Thyroid gland (tissue), 4 donors: ENCODE data around the gene SLC2A5. TPM values are rescaled to one million over a fixed set of nuclear protein-coding genes. Genes with fewer than 3 reads are reported as not detected.
A peak's percentile ranks its signal among the peaks of the same experiment; 100 is the strongest.

Experiments
- DNase-seq, 2 donors: peaks; one replicate each; pipeline ENCODE4 v3.0.0-alpha.2; 2019
- H3K27ac ChIP-seq, 3 donors: fragments of 200-600 bp; sonication (generic); 1 replicate in 2 of 3; 2 replicates in 1 of 3; pipeline ENCODE4 v1.5.1; 2016 to 2019; ENCODE audit warnings: mild to moderate bottlenecking in 1 of 3, moderate library complexity in 1 of 3
- H3K27me3 ChIP-seq: fragments of 200-600 bp; sonication (generic); one replicate; pipeline ENCODE4 v1.5.1; 2019
- H3K36me3 ChIP-seq, 2 donors: fragments of 200-600 bp; sonication (generic); one replicate each; pipeline ENCODE4 v1.5.1; 2016 to 2019
- H3K4me1 ChIP-seq, 2 donors: fragments of 200-600 bp; sonication (generic); one replicate each; pipeline ENCODE4 v1.5.1; 2017 to 2019
- H3K4me3 ChIP-seq, 3 donors: fragments of 200-600 bp; sonication (generic); replicated peaks in 1 of 3; 1 replicate in 2 of 3; 2 replicates in 1 of 3; pipeline ENCODE4 v1.5.1; 2016; ENCODE audit warnings: mild to moderate bottlenecking in 1 of 3
- H3K9me3 ChIP-seq: fragments of 200-600 bp; sonication (generic); one replicate; pipeline ENCODE4 v1.5.1; 2017
- POLR2A ChIP-seq, 2 donors: fragments of 450-650 bp; IDR thresholded peaks; one replicate each; pipeline ENCODE4 v1.6.1; 2017; ENCODE audit warnings: antibody characterized with exemption in 2 of 2, mild to moderate bottlenecking in 2 of 2, moderate library complexity in 1 of 2
- WGBS, 2 donors: methylation state at CpG; one replicate each; pipeline ENCODE4 v1.1.5; 2017; 5-methylcytosine and 5-hydroxymethylcytosine counted together
- intact Hi-C: fragments of 100-400 bp; cut with DNase I; formaldehyde crosslinking; loops from one replicate; pipeline ENCODE4 v1.15.1; 2023
- total RNA-seq, 4 donors: library from RNA; depleted of rRNA; stranded (reverse); fragments of >200 nt; gene quantifications; one replicate each; pipeline ENCODE4 v1.2.3, GENCODE V29; 2016
- TF ChIP-seq, protein P1 (sequence below), 6 experiments: fragments of 200-600 bp in 3 of 6; fragments of 450-650 bp in 3 of 6; sonication (generic) in 3 of 6; IDR thresholded peaks; one replicate each; pipeline ENCODE4 v1.5.1; 2016 to 2019; ENCODE audit warnings: antibody characterized with exemption in 6 of 6, mild to moderate bottlenecking in 2 of 6, inconsistent platforms in 1 of 6, moderate library complexity in 1 of 6

The SLC2A5 gene
- total RNA-seq, 4 donors from 2014 or later = 0.73 to 1.1 (median 0.88) TPM

DNA sequence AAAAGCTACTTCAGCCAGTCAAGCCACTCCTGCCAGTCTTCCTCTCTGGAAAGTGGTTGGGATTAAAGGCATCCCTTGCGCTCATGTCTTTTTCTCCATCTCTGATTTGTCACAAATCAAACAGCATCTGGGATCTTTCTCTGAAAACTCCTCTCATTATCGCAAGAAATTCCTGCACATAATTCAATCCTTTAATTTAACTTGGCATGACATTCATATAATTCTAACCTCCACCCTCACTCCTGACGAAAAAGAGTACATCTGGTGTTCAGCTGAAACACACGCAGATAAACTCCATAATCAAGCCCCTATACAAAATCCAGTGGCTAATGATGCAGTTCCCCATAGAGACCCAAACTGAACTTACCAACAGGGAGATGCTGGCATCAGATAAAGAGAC lies 19.4 kb upstream of the SLC2A5 start:
- Histone ChIP-seq H3K4me1 (peaks cover 0 to 20% of the 10 kb centered on the region in 2 donors), H3K27me3 (no peaks in the 10 kb centered on the region), H3K4me3 (no peak overlapping the region), H3K27ac (no peak overlapping the region), H3K9me3 (no peaks in the 10 kb centered on the region), H3K36me3 (no peaks in the 10 kb centered on the region)
- no peak for TF ChIP-seq POLR2A (IDR thresholded peaks at IDR 0.05)
- TF ChIP-seq, protein P1, sequence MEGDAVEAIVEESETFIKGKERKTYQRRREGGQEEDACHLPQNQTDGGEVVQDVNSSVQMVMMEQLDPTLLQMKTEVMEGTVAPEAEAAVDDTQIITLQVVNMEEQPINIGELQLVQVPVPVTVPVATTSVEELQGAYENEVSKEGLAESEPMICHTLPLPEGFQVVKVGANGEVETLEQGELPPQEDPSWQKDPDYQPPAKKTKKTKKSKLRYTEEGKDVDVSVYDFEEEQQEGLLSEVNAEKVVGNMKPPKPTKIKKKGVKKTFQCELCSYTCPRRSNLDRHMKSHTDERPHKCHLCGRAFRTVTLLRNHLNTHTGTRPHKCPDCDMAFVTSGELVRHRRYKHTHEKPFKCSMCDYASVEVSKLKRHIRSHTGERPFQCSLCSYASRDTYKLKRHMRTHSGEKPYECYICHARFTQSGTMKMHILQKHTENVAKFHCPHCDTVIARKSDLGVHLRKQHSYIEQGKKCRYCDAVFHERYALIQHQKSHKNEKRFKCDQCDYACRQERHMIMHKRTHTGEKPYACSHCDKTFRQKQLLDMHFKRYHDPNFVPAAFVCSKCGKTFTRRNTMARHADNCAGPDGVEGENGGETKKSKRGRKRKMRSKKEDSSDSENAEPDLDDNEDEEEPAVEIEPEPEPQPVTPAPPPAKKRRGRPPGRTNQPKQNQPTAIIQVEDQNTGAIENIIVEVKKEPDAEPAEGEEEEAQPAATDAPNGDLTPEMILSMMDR (IDR thresholded peaks at IDR 0.05) = no peak
- no peak for DNase-seq
- WGBS, 2 donors = 89 to 92% methylated on average over 4 of the region's 4 CpGs
- intact Hi-C loops = no loop called here

DNA sequence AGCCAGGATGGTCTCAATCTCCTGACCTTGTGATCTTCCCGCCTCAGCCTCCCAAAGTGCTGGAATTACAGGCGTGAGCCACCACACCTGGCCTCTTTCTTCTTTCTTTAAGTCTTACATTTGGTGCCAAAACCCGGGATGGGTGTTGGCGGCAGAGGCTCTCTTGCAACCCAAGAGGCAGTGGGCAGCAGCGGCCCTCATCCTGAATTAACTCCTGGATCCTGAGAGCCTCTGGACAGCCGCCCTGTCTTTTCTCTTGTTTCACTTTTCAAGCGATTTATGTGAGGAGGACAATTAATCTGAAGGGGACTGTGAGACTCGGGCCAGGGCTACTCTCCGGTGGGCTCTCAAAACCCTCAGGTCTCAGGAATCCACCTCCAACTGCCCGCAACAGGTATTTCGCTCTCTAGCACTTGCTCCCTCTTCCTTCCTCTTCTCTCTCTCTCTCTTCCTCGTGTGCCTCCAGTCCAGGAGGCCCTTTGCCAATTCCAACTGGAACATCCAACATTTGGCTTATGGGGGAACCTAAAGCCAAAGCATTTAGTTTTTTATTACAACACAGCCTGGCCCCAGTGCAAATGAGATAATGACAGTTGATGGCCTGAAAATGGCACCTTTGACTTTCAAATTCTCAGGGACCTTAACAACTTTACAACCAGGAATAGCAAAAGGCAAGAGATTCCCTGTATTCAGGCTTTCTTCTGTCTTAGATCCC lies 18.1 kb upstream of the SLC2A5 start:
- peaks cover 0 to 20% of the 10 kb centered on the region in 2 donors for H3K4me1 ChIP-seq
- no peak for DNase-seq
- no peaks in the 10 kb centered on the region for H3K36me3 ChIP-seq
- H3K9me3 ChIP-seq = no peaks in the 10 kb centered on the region
- H3K27me3 ChIP-seq = no peaks in the 10 kb centered on the region
- no peak overlapping the region for H3K4me3 ChIP-seq
- no peak for TF ChIP-seq POLR2A (IDR thresholded peaks at IDR 0.05)
- TF ChIP-seq, protein P1 (IDR thresholded peaks at IDR 0.05) = no peak
- intact Hi-C loops = no loop called here
- no peak overlapping the region for H3K27ac ChIP-seq
- WGBS, 2 donors = 84 to 94% methylated on average over 12 of the region's 12 CpGs

DNA sequence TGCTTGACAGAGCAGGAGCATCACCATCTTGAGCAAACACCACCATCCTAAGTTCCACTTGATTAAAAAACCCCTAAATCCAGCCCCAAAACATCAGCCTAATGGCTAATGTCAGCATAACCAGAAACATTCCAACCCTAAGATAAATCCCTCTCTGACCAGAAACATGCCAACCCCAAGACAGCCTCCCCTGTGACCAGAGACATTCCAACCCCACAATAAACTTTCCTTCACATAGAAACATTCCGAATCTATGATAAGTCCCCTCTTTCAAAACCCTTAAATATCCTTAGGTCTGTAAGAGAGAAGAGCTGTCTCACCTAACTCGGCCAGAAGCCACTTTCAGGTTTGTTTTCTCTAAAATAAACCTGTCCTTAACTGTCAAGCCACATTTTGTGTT lies 17.4 kb upstream of the SLC2A5 start:
- 72 to 92% methylated on average over 2 of the region's 2 CpGs for WGBS, 2 donors
- Histone ChIP-seq H3K27me3 (no peaks in the 10 kb centered on the region), H3K27ac (no peak overlapping the region), H3K4me1 (peaks cover 0 to 20% of the 10 kb centered on the region in 2 donors), H3K4me3 (no peak overlapping the region), H3K36me3 (no peaks in the 10 kb centered on the region), H3K9me3 (no peaks in the 10 kb centered on the region)
- no peak for DNase-seq
- no peak for TF ChIP-seq POLR2A (IDR thresholded peaks at IDR 0.05)
- TF ChIP-seq, protein P1 (IDR thresholded peaks at IDR 0.05) = no peak
- intact Hi-C loops = no loop called here

DNA sequence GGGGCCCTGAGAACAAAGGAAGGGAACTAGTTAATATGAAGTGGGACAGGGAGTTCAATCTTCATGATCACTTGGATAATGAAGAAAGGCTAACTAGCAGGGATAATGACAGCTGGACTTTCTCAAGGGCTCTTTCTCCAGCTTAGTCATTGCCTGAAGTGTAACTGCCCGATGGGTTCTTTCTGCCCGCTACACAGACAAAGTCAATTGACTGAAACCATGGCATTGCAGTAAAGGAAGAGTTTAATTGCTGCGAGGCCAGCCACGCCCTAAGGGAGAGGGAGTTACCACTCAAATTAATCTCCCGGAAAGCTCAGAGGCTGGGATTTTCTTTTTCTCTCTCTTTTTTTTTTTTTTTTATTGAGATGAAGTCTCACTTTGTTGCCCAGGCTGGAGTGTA lies 16.6 kb upstream of the SLC2A5 start:
- H3K27me3 ChIP-seq = no peaks in the 10 kb centered on the region
- no peak overlapping the region for H3K27ac ChIP-seq
- no peak overlapping the region for H3K4me3 ChIP-seq
- no peaks in the 10 kb centered on the region for H3K9me3 ChIP-seq
- intact Hi-C loops = no loop called here
- peak; percentile 12 to 28 for DNase-seq
- H3K4me1 ChIP-seq = peaks cover 0 to 20% of the 10 kb centered on the region in 2 donors
- WGBS, 2 donors = 51 to 52% methylated on average over 5 of the region's 5 CpGs
- TF ChIP-seq POLR2A (IDR thresholded peaks at IDR 0.05) = no peak
- TF ChIP-seq, protein P1 (IDR thresholded peaks at IDR 0.05) = no peak
- no peaks in the 10 kb centered on the region for H3K36me3 ChIP-seq

DNA sequence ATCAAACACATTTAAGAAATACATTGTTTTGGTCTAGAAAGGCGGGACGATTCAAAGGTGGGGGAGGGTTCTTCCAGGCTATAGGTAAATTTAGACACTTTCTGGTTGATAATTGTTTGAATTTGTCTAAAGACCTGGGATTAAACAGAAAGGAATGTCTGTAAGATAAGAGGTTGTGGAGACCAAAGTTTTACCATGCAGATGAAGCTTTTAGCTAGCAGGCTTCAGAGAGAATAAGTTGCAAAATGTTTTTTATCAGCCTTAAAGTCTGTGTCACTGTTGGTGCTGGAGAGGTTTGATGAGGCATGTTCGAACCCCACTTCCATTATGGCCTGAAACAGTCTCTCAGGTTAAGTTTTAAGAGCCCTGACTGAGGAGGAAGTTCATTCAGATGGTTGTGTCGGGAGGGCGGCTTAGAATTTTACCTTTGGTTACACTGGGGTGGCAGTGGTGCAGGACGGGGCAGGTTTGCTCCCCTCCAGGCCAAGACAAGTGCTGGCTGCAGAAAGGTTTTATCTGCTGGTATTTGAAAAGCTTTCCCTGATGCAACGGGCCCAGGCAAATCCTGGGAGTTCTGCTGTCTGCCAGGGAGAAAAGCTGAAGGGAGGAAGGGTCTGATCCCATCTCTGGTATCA lies 16.0 kb upstream of the SLC2A5 start:
- no peak for TF ChIP-seq POLR2A (IDR thresholded peaks at IDR 0.05)
- TF ChIP-seq, protein P1 (IDR thresholded peaks at IDR 0.05) = no peak
- WGBS, 2 donors = 85 to 88% methylated on average over 7 of the region's 7 CpGs
- H3K27ac ChIP-seq = no peak overlapping the region

More for the DNA sequence above, 16.0 kb upstream of the SLC2A5 start:
- intact Hi-C loops = no loop called here
- Histone ChIP-seq H3K4me1 (peaks cover 0 to 20% of the 10 kb centered on the region in 2 donors), H3K27me3 (no peaks in the 10 kb centered on the region), H3K4me3 (no peak overlapping the region), H3K9me3 (no peaks in the 10 kb centered on the region), H3K36me3 (no peaks in the 10 kb centered on the region)
- no peak for DNase-seq
